A549 (cell line): ENCODE measurements around the gene PTPN1. TPM values are rescaled to one million over a fixed set of nuclear protein-coding genes. Genes with fewer than 3 reads are reported as not detected.

Source experiments
- ATAC-seq, 2 experiments: fragments of 200-7000 bp in 1 of 2; fragments of >200 bp in 1 of 2; cut with Nextera tagmentation in 1 of 2; cut with Tn5 transposase in 1 of 2; 3 replicates each; pipeline versions ENCODE4 v1.8.0 to v1.9.1; 2018 to 2020; ENCODE audit warnings: mild to moderate bottlenecking in 1 of 2, moderate library complexity in 1 of 2
- CTCF ChIA-PET: fragments of 300-600 bp; sonication (Branson Sonifier 250); formaldehyde crosslinking; extraction: SDS; loops from one replicate; lab custom pipeline; 2021; ENCODE audit warnings: antibody characterized with exemption, inconsistent platforms; lab: Yijun Ruan, JAX
- POLR2A ChIA-PET: fragments of 350-600 bp; formaldehyde crosslinking; extraction: SDS; loops from one replicate; lab custom pipeline; 2021; ENCODE audit warnings: antibody characterized with exemption, inconsistent platforms; lab: Yijun Ruan, JAX
- DNase-seq, 2 experiments: peaks; one replicate each; pipeline versions ENCODE4 v3.0.0 to v3.0.0-alpha.2; 2011 to 2016; ENCODE audit warnings: low read depth in 1 of 2, low spot score in 1 of 2
- FAIRE-seq: peaks from 2 replicates; lab custom pipeline; 2011; peaks lifted over from hg19 to GRCh38; lab: Jason Lieb, UNC
- H3K27ac ChIP-seq, 2 experiments: fragments of >200 bp; sonication (Bioruptor Twin); formaldehyde crosslinking; 3 replicates each; pipeline ENCODE4 v1.5.1; 2016 to 2017
- H3K4me1 ChIP-seq: fragments of >200 bp; sonication (Bioruptor Twin); formaldehyde crosslinking; 3 replicates; pipeline ENCODE4 v1.6.1; 2016
- H3K4me2 ChIP-seq: fragments of >200 bp; sonication (Bioruptor Twin); formaldehyde crosslinking; 3 replicates; pipeline ENCODE4 v1.6.1; 2016
- H3K4me3 ChIP-seq: fragments of >200 bp; sonication (Bioruptor Twin); formaldehyde crosslinking; 3 replicates; pipeline ENCODE4 v1.5.1; 2016
- H3K9me3 ChIP-seq: fragments of >200 bp; sonication (Bioruptor Twin); formaldehyde crosslinking; 3 replicates; pipeline ENCODE4 v1.6.1; 2016
- CBX2 ChIP-seq: fragments of 200-600 bp; sonication (generic); IDR thresholded peaks from 2 replicates; pipeline ENCODE4 v1.6.1; 2016; ENCODE audit warnings: low read depth, mild to moderate bottlenecking, borderline replicate concordance
- CEBPB ChIP-seq, 2 experiments: fragments of >200 bp in 1 of 2; sonication (Bioruptor Twin) in 1 of 2; formaldehyde crosslinking in 1 of 2; IDR thresholded peaks; 2 replicates each; pipeline ENCODE4 v1.6.1; 2012 to 2016
- CHD2 ChIP-seq: fragments of 150-350 bp; IDR thresholded peaks from 2 replicates; pipeline ENCODE4 v1.6.1; 2014; ENCODE audit warnings: low read length; ENCODE audit not compliant: partially characterized antibody
- CTCF ChIP-seq: fragments of >200 bp; sonication (Bioruptor Twin); formaldehyde crosslinking; IDR thresholded peaks from 3 replicates; pipeline ENCODE4 v1.5.1; 2016
- E2F6 ChIP-seq: IDR thresholded peaks from 2 replicates; pipeline ENCODE4 v1.6.1; 2012; ENCODE audit warnings: low read depth, borderline replicate concordance
- EHF ChIP-seq: fragments of 250-450 bp; sonication (Bioruptor Pico); IDR thresholded peaks from 2 replicates; pipeline ENCODE4 v1.5.0; 2020; ENCODE audit warnings: mild to moderate bottlenecking
- FOSB ChIP-seq: fragments of 250-450 bp; sonication (Bioruptor Pico); IDR thresholded peaks from 2 replicates; pipeline ENCODE4 v1.5.0; 2020; ENCODE audit warnings: mild to moderate bottlenecking, moderate library complexity
- GATA3 ChIP-seq: IDR thresholded peaks from 2 replicates; pipeline ENCODE4 v1.6.1; 2012; ENCODE audit warnings: borderline replicate concordance
- HES2 ChIP-seq: fragments of >200 bp; sonication (Bioruptor Twin); formaldehyde crosslinking; IDR thresholded peaks from 2 replicates; pipeline ENCODE4 v1.6.1; 2016
- HMGXB4 ChIP-seq: fragments of 250-450 bp; sonication (Bioruptor Pico); IDR thresholded peaks from 2 replicates; pipeline ENCODE4 v1.5.0; 2021; ENCODE audit warnings: mild to moderate bottlenecking, moderate library complexity, borderline replicate concordance
- HOXB5 ChIP-seq: fragments of 250-450 bp; sonication (Bioruptor Pico); IDR thresholded peaks from 2 replicates; pipeline ENCODE4 v1.5.0; 2020; ENCODE audit warnings: mild to moderate bottlenecking, moderate library complexity
- JUNB ChIP-seq: fragments of >200 bp; sonication (Bioruptor Twin); formaldehyde crosslinking; IDR thresholded peaks from 2 replicates; pipeline ENCODE4 v1.6.1; 2016
- MAFK ChIP-seq: fragments of 450-650 bp; IDR thresholded peaks from 2 replicates; pipeline ENCODE4 v1.6.1; 2014; ENCODE audit not compliant: partially characterized antibody
- MAZ ChIP-seq: fragments of 150-350 bp; IDR thresholded peaks from 2 replicates; pipeline ENCODE4 v1.6.1; 2014; ENCODE audit warnings: antibody characterized with exemption, low read depth, low read length, borderline replicate concordance
- MYC ChIP-seq: IDR thresholded peaks from 2 replicates; pipeline ENCODE4 v1.6.1; 2012; ENCODE audit warnings: mild to moderate bottlenecking, inconsistent platforms, low read length, improper control_type of control experiment, borderline replicate concordance
- NFE2L2 ChIP-seq: fragments of 150-350 bp; conservative IDR thresholded peaks from 2 replicates; pipeline ENCODE4 v1.6.1; 2014; ENCODE audit warnings: low read length
- NR3C1 ChIP-seq: fragments of >200 bp; sonication (Bioruptor Twin); formaldehyde crosslinking; IDR thresholded peaks from 3 replicates; pipeline ENCODE4 v1.6.1; 2017
- PHF8 ChIP-seq: fragments of 200-600 bp; sonication (generic); IDR thresholded peaks from 2 replicates; pipeline ENCODE4 v1.6.1; 2016; ENCODE audit warnings: low read depth, mild to moderate bottlenecking, antibody characterized with exemption, moderate library complexity, borderline replicate concordance
- RAD21 ChIP-seq, 2 experiments: fragments of >200 bp in 1 of 2; sonication (Bioruptor Twin) in 1 of 2; formaldehyde crosslinking in 1 of 2; IDR thresholded peaks in 1 of 2; conservative IDR thresholded peaks in 1 of 2; 2 replicates in 1 of 2; 3 replicates in 1 of 2; pipeline ENCODE4 v1.6.1; 2012 to 2018; ENCODE audit warnings: inconsistent platforms in 1 of 2
- RCOR1 ChIP-seq: fragments of 150-350 bp; IDR thresholded peaks from 2 replicates; pipeline ENCODE4 v1.6.1; 2014; ENCODE audit warnings: antibody characterized with exemption, low read length, low read depth
- RFX5 ChIP-seq: fragments of 450-650 bp; IDR thresholded peaks from 2 replicates; pipeline ENCODE4 v1.7.1; 2014; ENCODE audit warnings: antibody characterized with exemption, mild to moderate bottlenecking, moderate library complexity
- USF2 ChIP-seq: fragments of 450-650 bp; IDR thresholded peaks from 2 replicates; pipeline ENCODE4 v1.6.1; 2014; ENCODE audit warnings: antibody characterized with exemption
- ZFP36 ChIP-seq: fragments of 450-650 bp; IDR thresholded peaks from 2 replicates; pipeline ENCODE4 v1.6.1; 2014; ENCODE audit warnings: borderline replicate concordance; ENCODE audit not compliant: partially characterized antibody
- ZNF302 ChIP-seq: fragments of 250-450 bp; sonication (Bioruptor Pico); IDR thresholded peaks from 2 replicates; pipeline ENCODE4 v1.9.0; 2021; ENCODE audit warnings: inconsistent platforms, mild to moderate bottlenecking, moderate library complexity
- WGBS: methylation state at CpG from one replicate; pipeline ENCODE4 v1.1.6; 2017; ENCODE audit errors: missing lambda C conversion rate; 5-methylcytosine and 5-hydroxymethylcytosine counted together
- polyA plus RNA-seq, 4 experiments: library from polyadenylated mRNA; depleted of rRNA in 3 of 4; stranded (reverse); fragments of >200 nt; fragmentation: RNase III in 1 of 4; extraction: RNeasy Plus Mini Kit Qiagen cat#74134 plus additional on column Dnase treatment in 1 of 4; gene quantifications; 2 replicates in 3 of 4; 3 replicates in 1 of 4; pipeline ENCODE4 v1.2.3, GENCODE V29; 2011 to 2017
- TF ChIP-seq, protein P1 (sequence below): IDR thresholded peaks from 2 replicates; pipeline ENCODE4 v1.6.1; 2012
- TF ChIP-seq, protein P2 (sequence below): fragments of 250-450 bp; sonication (Bioruptor Pico); IDR thresholded peaks from 2 replicates; pipeline ENCODE4 v1.5.0; 2020; ENCODE audit warnings: low read depth, mild to moderate bottlenecking, moderate library complexity

PTPN1 gene
- polyA plus RNA-seq, 2 of the 4 experiments (the other 2 are of a cell fraction), result 23.2 to 24.3 TPM

- TF ChIP-seq MYC, result no peak
Measured at GRCh38 chr20:50464725-50465650, 45.2 kb upstream of the PTPN1 start (continued).

DNA sequence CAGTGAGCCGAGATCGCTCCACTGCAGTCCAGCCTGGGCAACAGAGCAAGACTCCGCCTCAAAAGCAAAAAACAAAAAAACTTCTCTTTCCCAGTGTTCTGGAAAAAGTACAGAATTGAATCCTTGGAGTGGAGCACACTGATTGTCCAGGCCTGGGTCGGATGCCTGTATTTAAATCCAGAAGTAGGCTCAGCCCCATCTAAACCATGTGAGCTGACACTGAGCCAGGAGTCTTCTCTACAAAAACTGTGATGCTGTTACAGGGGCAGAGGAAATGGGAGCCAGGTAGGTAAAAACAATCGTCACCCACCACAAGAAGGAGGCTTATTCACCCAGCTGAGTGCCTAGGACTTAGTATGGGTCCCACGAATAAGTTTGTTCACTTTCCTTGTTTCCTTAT is 43.0 kb upstream of the PTPN1 start:
- H3K4me2 ChIP-seq, result no peak overlapping the region
- CTCF ChIA-PET, result interaction anchor here (0.6 to 16.2 kb wide), 9 partner anchors 25 to 488 kb away, joined by 3 to 322 read pairs (median 4); partner anchors contain the start of gene CEBPB
- no peak overlapping the region; a peak in 1 of 6 replicates for H3K27ac ChIP-seq
- DNase-seq (no peak), FAIRE-seq (no peak), ATAC-seq (no peak)
- no peak for TF ChIP-seq ZNF302 (CRISPR knock-in tag)
- TF ChIP-seq GATA3, result no peak
- TF ChIP-seq NFE2L2, result no peak
- TF ChIP-seq E2F6, result no peak
- TF ChIP-seq HMGXB4 (CRISPR knock-in tag), result no peak
- no peak for TF ChIP-seq RAD21 (conservative IDR thresholded peaks at IDR 0.05 in 1 of 2, IDR thresholded peaks at IDR 0.05 in 1 of 2)
- no peak for TF ChIP-seq JUNB
- no peak for TF ChIP-seq RFX5
- TF ChIP-seq, protein P1, sequence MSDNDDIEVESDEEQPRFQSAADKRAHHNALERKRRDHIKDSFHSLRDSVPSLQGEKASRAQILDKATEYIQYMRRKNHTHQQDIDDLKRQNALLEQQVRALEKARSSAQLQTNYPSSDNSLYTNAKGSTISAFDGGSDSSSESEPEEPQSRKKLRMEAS, result no peak
- TF ChIP-seq CHD2, result no peak
- no peak for TF ChIP-seq EHF (CRISPR knock-in tag)
- no peak for TF ChIP-seq PHF8
- H3K4me1 ChIP-seq, result peaks cover 31% of the 10 kb centered on the region
- no peak overlapping the region for H3K4me3 ChIP-seq
- POLR2A ChIA-PET, result no interaction called here
- H3K9me3 ChIP-seq, result no peaks in the 10 kb centered on the region
- WGBS, result 77% methylated on average over 6 of the region's 6 CpGs

- Histone ChIP-seq H3K4me2 (no peak overlapping the region), H3K9me3 (no peaks in the 10 kb centered on the region), H3K4me3 (no peak overlapping the region), H3K4me1 (peaks cover 24% of the 10 kb centered on the region), H3K27ac (peak overlapping the region in 1 of 2 experiments; percentile 1; a peak in 2 of 6 replicates)
- ATAC-seq (peak; percentile 67 to 82; a peak in 4 of 6 replicates), DNase-seq (peak; percentile 49 to 75), FAIRE-seq (no peak)
- POLR2A ChIA-PET, result no interaction called here
- TF ChIP-seq ZFP36 (no peak), CTCF (no peak), MAZ (no peak), CEBPB (IDR thresholded peaks at IDR 0.05) (no peak), MAFK (peak; percentile 62), USF2 (peak; percentile 91), HES2 (no peak), HOXB5 (no peak), RCOR1 (no peak), NR3C1 (no peak), FOSB (CRISPR knock-in tag) (no peak), CBX2 (no peak)
- TF ChIP-seq, protein P2, sequence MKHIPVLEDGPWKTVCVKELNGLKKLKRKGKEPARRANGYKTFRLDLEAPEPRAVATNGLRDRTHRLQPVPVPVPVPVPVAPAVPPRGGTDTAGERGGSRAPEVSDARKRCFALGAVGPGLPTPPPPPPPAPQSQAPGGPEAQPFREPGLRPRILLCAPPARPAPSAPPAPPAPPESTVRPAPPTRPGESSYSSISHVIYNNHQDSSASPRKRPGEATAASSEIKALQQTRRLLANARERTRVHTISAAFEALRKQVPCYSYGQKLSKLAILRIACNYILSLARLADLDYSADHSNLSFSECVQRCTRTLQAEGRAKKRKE (CRISPR knock-in tag), result no peak
- TF ChIP-seq, protein P1, result peak; percentile 22; the same call in 1 of the 2 replicates
- 33% methylated on average over 3 of the region's 3 CpGs for WGBS
- CTCF ChIA-PET, result interaction anchor here (0.6 to 16.2 kb wide), 10 partner anchors 10 to 489 kb away, joined by 3 to 322 read pairs (median 4); partner anchors contain the start of gene CEBPB
Measured at GRCh38 chr20:50467718-50468356, 42.3 kb upstream of the PTPN1 start.
